GM21528 (cell line): ENCODE results near the gene NUDT22.
"Not testable (repeated sequence)": the region's sequence is repeated elsewhere in the genome, so short reads cannot be mapped to it uniquely, and the experiment has no call there.

Experiments used
- ATAC-seq: cut with Tn5 transposase; IDR thresholded peaks from one replicate; pipeline ENCODE4 v1.9.1; 2021; ENCODE audit warnings: mild to moderate bottlenecking, moderate library complexity; ENCODE audit not compliant: unreplicated experiment, low FRiP score

NUDT22 gene

GRCh38 chr11:64241241-64241490 lies 15.1 kb downstream of the NUDT22 start:
- ATAC-seq: peak; percentile 66

- ATAC-seq: peak; percentile 61
Measured at GRCh38 chr11:64241491-64242374, 15.7 kb downstream of the NUDT22 start.

- ATAC-seq: no peak
Measured at GRCh38 chr11:64243236-64243854, 17.3 kb downstream of the NUDT22 start.

DNA sequence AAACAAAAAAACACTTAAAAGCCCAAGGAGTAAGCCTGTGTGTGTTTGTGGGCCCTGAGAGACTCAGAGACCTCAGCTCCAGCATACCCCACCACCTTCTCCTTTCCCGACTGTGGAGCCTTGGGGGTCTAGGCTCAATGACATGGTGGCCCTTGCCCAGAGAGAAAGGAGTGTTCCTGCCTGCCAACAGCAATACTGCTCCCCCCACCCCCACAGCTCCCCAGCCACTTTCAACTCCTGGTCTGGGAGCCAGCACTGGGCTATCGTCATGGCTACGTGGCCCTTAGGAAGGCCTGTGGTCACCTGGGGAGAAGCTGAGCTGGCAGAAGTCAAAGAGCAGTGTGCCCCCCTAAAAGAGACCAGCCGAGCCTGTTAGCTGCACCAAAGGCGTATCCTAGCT lies 18.0 kb downstream of the NUDT22 start:
- no peak for ATAC-seq

DNA sequence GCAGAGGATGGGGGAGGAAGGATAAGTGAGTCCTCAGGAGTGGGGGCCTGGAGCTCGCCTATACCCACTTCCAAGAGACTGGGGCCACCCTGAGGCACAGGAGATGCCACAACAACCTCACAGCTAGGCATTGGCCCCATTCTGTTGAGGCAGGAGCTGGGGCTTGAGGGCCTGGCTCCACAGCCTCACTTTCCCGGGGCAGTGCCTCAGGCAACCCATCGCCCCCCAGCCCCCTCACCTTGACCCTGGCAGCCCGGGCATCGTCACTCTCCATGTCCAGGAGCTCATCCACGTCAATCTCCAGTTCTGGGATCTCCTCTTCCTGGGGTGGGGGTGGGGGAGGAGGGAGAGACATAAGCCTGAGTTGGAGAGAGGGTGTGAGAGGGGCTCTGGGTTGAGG lies 18.9 kb downstream of the NUDT22 start:
- ATAC-seq: no peak

DNA sequence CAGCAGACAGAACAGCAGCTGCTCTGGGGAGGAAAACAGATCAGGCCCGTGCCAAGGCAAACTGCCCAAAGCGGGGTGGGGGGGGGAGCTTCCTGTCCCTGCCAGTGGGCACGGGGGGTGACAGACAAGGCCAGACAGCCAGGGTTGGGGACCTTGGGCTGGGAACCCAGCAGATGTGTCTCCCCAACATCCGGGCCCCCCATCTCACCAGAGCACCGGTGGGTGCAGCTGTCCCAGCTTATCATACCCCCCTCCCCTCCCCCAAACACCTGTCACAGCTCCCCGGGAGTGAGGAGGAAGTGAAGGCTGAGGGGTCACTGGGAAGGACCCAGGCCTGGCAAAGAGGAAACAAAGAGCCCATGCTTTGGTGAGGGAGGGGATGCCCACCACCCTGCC lies 19.3 kb downstream of the NUDT22 start:
- no peak for ATAC-seq

DNA sequence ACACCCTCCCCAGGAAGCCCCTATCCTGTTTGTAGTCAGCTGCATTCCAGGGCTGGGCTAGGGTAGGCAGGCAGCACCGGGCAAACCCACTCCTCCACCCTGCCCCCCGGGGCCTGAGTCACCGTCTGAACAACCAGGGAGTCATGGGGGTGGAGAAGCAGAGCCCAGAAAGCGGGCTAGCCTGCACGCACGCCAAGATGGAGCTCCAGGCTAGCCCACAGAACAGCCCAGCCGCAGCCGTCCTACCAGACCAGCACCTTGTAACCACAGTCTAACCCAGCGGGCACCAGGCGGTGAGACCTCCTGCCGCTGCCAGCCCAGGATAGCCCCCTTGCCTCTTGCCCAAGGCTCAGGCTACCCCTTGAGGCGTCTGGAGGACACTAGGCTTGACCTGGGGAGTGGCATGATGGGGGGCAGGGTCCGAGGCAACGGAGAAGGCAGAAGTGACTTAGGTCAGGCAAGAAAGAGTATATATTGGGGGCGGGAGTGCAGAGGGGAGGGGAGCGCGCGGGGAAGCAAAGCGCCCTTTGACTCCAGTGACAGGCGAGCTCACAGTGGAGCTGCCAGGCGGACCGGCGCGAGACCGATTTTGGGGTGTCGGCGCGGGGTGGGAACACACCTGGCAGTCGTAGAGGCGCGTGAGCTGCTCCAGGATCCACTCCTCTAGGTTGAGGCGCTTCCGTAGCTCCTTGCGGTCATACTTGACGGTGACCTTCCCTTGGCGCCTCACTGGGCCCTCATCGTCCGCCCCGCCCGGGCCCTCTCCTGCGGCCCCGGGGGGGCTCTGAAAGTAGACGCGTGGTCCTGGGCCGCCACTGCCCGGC lies 19.9 kb downstream of the NUDT22 start:
- ATAC-seq: no peak

DNA sequence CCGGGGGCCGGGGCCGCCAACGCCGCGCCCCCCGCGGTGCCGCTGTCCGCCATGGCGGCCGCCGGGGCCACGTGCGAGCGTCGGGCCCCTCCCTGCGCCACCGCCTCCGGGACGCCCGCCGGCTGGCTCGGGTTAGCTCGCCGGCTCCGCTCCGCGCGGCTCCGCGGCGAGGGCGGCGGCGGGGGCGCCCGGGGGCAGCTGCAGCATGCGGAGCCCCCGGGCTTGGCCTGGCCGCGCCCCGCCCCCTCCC lies 20.5 kb downstream of the NUDT22 start:
- not testable (repeated sequence) for ATAC-seq

GRCh38 chr11:64246871-64247728 lies 21.0 kb downstream of the NUDT22 start, which contains the start of gene PPP1R14B:
Gene PPP1R14B, minus strand, starts transcription at chr11:64246943. Its CDS starts 270 bp downstream, at chr11:64246673.
- ATAC-seq: no peak

- no peak for ATAC-seq
Measured at GRCh38 chr11:64247729-64248531, 21.9 kb downstream of the NUDT22 start.

DNA sequence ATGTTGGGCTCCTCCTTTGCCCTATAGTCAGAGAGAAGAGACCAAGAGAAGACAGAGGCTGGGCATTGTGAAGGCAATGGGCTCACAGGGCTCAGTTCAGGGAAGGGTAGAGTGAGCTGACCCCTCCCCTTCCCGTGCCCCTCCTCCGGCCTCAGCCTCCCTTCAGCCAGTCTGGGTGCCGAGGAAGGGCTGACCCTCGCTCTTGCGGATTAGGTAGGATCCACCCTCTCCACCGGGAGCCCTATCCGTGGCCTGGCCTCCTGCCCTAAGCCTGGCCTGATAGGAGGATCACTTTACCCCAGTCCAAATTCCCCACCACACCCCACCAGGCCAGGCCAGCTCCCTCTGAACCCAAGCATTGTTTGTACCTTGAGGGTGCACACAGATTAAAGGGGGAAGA lies 22.5 kb downstream of the NUDT22 start:
- ATAC-seq: no peak

DNA sequence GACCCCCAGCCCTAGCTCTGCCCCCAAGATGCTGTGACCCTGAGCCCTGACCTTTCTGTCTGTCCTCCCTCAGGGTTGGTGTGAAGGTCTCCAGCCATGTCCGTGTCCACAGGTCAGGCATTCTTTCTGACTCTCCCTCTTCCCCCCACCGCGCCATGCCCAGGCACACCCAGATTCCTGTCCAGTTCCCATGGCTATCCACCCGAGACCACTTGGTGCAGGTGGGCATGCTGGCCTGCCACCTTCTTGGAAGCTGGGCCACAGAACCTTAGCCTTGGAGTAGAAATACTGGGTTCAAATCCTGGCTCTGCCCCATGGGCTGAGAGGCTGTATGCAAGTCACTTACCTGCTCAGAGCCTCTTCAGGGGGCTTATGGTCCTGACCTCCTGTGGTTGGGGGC lies 23.0 kb downstream of the NUDT22 start:
- no peak for ATAC-seq

DNA sequence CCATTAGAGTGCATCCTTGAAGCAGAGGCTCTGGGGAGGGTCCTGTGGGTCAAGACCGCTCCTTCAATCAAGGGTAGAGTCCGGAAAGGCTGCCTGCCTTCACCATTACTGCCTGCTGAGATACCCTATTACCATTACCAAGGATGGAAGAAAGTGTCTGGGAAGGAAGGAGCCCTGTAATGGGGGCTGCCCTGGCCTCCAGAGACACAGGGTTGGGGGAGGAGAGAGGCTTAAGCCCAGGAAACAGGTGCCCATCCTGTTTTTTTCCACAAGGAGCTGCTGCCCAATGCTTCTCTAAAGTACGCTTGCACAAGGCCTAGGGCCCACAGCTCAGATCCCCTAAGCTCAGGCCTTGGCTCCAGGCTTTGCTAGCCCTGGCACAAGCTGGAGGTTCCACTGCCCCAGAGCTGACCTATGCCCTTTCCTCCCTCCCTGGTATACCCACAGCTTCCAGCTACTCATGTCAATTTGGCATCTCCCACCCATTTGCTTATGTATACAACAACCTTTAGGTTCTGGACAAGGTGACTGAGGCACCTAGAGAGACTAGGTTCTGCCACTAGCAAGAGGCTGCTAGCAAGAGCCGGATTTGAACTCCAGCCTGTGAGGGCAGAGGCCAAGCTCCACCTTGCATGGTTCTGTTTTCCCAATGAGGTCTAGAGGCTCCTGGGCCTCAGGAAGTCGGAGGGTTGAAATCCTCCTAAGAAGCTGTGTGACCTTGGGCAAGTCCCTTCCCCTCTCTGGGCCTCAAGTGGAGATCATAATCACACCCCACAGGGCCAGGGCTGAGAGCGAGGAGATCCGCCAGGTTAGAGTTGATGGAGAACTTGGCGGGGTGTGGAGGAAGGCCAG lies 23.7 kb downstream of the NUDT22 start:
- ATAC-seq: no peak

DNA sequence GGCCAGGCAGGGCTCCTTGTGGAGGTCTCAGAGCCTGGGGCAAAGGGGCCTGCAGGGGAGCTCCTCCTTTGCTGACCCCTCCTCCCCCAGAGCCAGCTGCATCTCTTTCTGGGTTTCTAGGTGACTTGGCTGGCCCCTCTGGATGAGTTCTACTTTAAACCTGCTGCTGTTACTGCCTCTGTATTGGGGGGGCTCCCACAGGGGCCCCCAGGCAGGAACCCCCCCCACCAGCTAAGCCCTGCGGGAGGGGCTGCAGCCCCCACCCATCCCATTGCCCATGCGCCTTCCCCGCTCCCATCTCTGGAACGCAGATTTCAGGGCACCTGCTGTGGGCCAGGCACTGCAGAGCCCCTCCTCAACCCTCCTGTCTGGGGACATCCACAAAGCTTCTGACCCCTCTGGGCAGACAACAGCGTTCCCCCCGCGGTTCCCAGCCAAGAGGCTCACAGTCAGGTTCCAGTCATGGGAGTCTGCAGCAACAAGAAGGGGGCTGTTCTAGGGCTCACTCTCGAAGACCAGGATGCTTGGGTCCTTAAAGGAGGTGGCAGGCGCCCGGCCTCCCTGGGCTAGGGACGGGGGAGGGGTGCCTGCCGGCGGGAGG lies 24.4 kb downstream of the NUDT22 start:
- no peak for ATAC-seq

- ATAC-seq: no peak
Measured at GRCh38 chr11:64251016-64251752, 25.1 kb downstream of the NUDT22 start, which contains the start of gene PLCB3. Gene PLCB3, plus strand, starts transcription at chr11:64251530. Its CDS starts 120 bp downstream, at chr11:64251650.

DNA sequence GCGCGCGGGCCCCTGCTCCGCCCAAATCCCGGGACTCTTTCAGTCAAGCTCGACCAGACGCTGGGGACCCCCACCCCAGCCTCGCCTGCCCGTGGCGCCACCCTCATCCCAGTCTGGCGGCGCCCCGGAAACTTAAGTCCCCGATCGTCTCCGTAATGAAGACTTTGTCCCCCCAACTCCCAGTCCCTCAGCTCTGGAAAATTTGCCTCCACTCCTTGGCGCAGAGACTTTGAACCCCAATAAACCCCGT lies 25.6 kb downstream of the NUDT22 start:
- no peak for ATAC-seq

- no peak for ATAC-seq
Measured at GRCh38 chr11:64252003-64252872, 26.2 kb downstream of the NUDT22 start.
